GM23338 (cell line): ENCODE data around the gene LMLN. TPM values are rescaled to one million over a fixed set of nuclear protein-coding genes. Genes with fewer than 3 reads are reported as not detected.
"Not testable (repeated sequence)": the region's sequence is repeated elsewhere in the genome, so short reads cannot be mapped to it uniquely, and the experiment has no call there.

ENCODE experiments used
- ATAC-seq: fragments of 200-7000 bp; cut with Tn5 transposase; 3 replicates; pipeline ENCODE4 v1.9.1; 2020
- DNase-seq: peaks from one replicate; pipeline ENCODE4 v3.0.0-alpha.2; 2015; ENCODE audit warnings: low spot score
- H2AFZ ChIP-seq: fragments of 200-600 bp; sonication (generic); 2 replicates; pipeline ENCODE4 v1.8.0; 2016; ENCODE audit warnings: antibody characterized with exemption, mild to moderate bottlenecking, moderate library complexity
- H3F3A ChIP-seq: fragments of 200-600 bp; sonication (generic); replicated peaks from 2 replicates; pipeline ENCODE4 v1.8.0; 2017; ENCODE audit warnings: antibody characterized with exemption, mixed run types, low read depth
- H3K27ac ChIP-seq: fragments of 200-600 bp; sonication (generic); 2 replicates; pipeline ENCODE4 v1.6.1; 2016; ENCODE audit warnings: low read depth
- H3K27me3 ChIP-seq: fragments of 200-600 bp; sonication (generic); 2 replicates; pipeline ENCODE4 v1.8.0; 2016; ENCODE audit warnings: mild to moderate bottlenecking, mixed run types, moderate library complexity; ENCODE audit not compliant: insufficient read depth
- H3K36me3 ChIP-seq: fragments of 200-600 bp; sonication (generic); 2 replicates; pipeline ENCODE4 v1.8.0; 2016; ENCODE audit warnings: mild to moderate bottlenecking; ENCODE audit not compliant: insufficient read depth
- H3K4me1 ChIP-seq: fragments of 200-600 bp; sonication (generic); 2 replicates; pipeline ENCODE4 v1.8.0; 2016; ENCODE audit warnings: mild to moderate bottlenecking, moderate library complexity; ENCODE audit not compliant: insufficient read depth
- H3K4me2 ChIP-seq: fragments of 200-600 bp; sonication (generic); 2 replicates; pipeline ENCODE4 v1.7.1; 2017; ENCODE audit warnings: mixed run types
- H3K4me3 ChIP-seq: fragments of 200-600 bp; sonication (generic); 2 replicates; pipeline ENCODE4 v1.6.1; 2016; ENCODE audit warnings: mixed run types
- H3K79me2 ChIP-seq: fragments of 200-600 bp; sonication (generic); replicated peaks from 2 replicates; pipeline ENCODE4 v1.8.0; 2017; ENCODE audit warnings: mild to moderate bottlenecking; ENCODE audit not compliant: insufficient read depth
- H3K9me2 ChIP-seq: fragments of 200-600 bp; sonication (generic); 2 replicates; pipeline ENCODE4 v1.8.0; 2017; ENCODE audit not compliant: insufficient read depth
- H4K20me1 ChIP-seq: fragments of 200-600 bp; sonication (generic); replicated peaks from 2 replicates; pipeline ENCODE4 v1.8.0; 2017; ENCODE audit warnings: mild to moderate bottlenecking; ENCODE audit not compliant: insufficient read depth
- H3K27ac Mint-ChIP-seq: 2 replicates; pipeline ENCODE4 v1.8.0; 2020; ENCODE audit warnings: inconsistent platforms, mild to moderate bottlenecking, moderate library complexity, mixed read lengths
- H3K27me3 Mint-ChIP-seq: 3 replicates; pipeline ENCODE4 v1.8.0; 2022; ENCODE audit warnings: low read depth, mild to moderate bottlenecking, moderate library complexity, mixed read lengths, inconsistent platforms; ENCODE audit not compliant: insufficient read depth, poor library complexity
- H3K36me3 Mint-ChIP-seq: 3 replicates; pipeline ENCODE4 v1.8.0; 2021; ENCODE audit warnings: low read depth, mild to moderate bottlenecking, inconsistent platforms, moderate library complexity, mixed read lengths
- H3K4me1 Mint-ChIP-seq: 3 replicates; pipeline ENCODE4 v1.8.0; 2020; ENCODE audit warnings: mild to moderate bottlenecking, inconsistent platforms, mixed read lengths
- H3K4me3 Mint-ChIP-seq: 3 replicates; pipeline ENCODE4 v1.8.0; 2021; ENCODE audit warnings: moderate library complexity, mild to moderate bottlenecking, inconsistent platforms, mixed read lengths
- H3K9me3 Mint-ChIP-seq: 3 replicates; pipeline ENCODE4 v1.8.0; 2020; ENCODE audit warnings: moderate library complexity, mild to moderate bottlenecking, inconsistent platforms, mixed read lengths
- CREB1 ChIP-seq: fragments of 250-450 bp; sonication (Bioruptor Pico); IDR thresholded peaks from 2 replicates; pipeline ENCODE4 v1.5.0; 2020; ENCODE audit warnings: low read depth, mild to moderate bottlenecking, moderate library complexity
- EZH2 ChIP-seq: fragments of 200-600 bp; sonication (generic); IDR thresholded peaks from one replicate; pipeline ENCODE4 v1.8.0; 2017; ENCODE audit warnings: antibody characterized with exemption, mild to moderate bottlenecking, low read depth; ENCODE audit not compliant: unreplicated experiment
- JUNB ChIP-seq: IDR thresholded peaks from one replicate; pipeline ENCODE4 v1.6.1; 2016; ENCODE audit warnings: antibody characterized with exemption; ENCODE audit not compliant: unreplicated experiment
- STAT1 ChIP-seq: IDR thresholded peaks from one replicate; pipeline ENCODE4 v1.6.1; 2016; ENCODE audit warnings: antibody characterized with exemption; ENCODE audit not compliant: unreplicated experiment
- ZNF114 ChIP-seq: fragments of 250-450 bp; sonication (Bioruptor Pico); IDR thresholded peaks from 2 replicates; pipeline ENCODE4 v1.5.0; 2020; ENCODE audit warnings: mild to moderate bottlenecking, moderate library complexity
- polyA plus RNA-seq: library from polyadenylated mRNA; unstranded; fragments of >200 nt; fragmentation: Nextera tagmentation; extraction: Ambion mirVana; gene quantifications from 2 replicates; pipeline ENCODE4 v1.2.1, GENCODE V29; 2016
- total RNA-seq: library from RNA; depleted of rRNA; stranded (reverse); fragments of >200 nt; shearing (Covaris generic); gene quantifications from 2 replicates; pipeline ENCODE4 v1.2.3, GENCODE V29; 2014
- TF ChIP-seq, protein P1 (sequence below): fragments of 250-450 bp; sonication (Bioruptor Pico); IDR thresholded peaks from 2 replicates; pipeline ENCODE4 v1.5.0; 2020; ENCODE audit warnings: mild to moderate bottlenecking, moderate library complexity
- TF ChIP-seq, protein P2 (sequence below): IDR thresholded peaks from 2 replicates; pipeline ENCODE4 v1.6.1; 2016; ENCODE audit warnings: antibody characterized with exemption

LMLN gene
- total and polyA plus RNA-seq, 2 experiments from 2014 or later, result 2.3 to 4.3 TPM

DNA sequence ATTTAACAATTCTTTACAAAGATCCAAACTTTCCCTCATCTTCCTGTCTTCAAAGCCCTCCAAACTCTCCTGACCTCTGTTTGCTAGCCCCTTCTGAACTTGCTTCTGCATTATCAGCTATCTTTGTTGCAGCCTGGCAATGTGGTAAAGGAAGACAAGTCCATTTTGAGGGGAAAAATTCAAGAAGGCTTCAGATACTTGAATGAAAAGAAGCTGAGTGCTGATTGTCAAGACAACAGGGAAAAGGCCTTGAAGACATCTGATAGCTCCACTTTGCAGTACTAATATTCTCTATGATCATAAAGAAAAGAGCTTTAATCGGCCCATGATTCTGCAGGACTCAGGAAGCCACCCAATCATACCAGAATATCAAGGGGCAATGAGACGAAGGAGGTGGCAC is 91.8 kb downstream of the LMLN start (continued):
- TF ChIP-seq, protein P1, sequence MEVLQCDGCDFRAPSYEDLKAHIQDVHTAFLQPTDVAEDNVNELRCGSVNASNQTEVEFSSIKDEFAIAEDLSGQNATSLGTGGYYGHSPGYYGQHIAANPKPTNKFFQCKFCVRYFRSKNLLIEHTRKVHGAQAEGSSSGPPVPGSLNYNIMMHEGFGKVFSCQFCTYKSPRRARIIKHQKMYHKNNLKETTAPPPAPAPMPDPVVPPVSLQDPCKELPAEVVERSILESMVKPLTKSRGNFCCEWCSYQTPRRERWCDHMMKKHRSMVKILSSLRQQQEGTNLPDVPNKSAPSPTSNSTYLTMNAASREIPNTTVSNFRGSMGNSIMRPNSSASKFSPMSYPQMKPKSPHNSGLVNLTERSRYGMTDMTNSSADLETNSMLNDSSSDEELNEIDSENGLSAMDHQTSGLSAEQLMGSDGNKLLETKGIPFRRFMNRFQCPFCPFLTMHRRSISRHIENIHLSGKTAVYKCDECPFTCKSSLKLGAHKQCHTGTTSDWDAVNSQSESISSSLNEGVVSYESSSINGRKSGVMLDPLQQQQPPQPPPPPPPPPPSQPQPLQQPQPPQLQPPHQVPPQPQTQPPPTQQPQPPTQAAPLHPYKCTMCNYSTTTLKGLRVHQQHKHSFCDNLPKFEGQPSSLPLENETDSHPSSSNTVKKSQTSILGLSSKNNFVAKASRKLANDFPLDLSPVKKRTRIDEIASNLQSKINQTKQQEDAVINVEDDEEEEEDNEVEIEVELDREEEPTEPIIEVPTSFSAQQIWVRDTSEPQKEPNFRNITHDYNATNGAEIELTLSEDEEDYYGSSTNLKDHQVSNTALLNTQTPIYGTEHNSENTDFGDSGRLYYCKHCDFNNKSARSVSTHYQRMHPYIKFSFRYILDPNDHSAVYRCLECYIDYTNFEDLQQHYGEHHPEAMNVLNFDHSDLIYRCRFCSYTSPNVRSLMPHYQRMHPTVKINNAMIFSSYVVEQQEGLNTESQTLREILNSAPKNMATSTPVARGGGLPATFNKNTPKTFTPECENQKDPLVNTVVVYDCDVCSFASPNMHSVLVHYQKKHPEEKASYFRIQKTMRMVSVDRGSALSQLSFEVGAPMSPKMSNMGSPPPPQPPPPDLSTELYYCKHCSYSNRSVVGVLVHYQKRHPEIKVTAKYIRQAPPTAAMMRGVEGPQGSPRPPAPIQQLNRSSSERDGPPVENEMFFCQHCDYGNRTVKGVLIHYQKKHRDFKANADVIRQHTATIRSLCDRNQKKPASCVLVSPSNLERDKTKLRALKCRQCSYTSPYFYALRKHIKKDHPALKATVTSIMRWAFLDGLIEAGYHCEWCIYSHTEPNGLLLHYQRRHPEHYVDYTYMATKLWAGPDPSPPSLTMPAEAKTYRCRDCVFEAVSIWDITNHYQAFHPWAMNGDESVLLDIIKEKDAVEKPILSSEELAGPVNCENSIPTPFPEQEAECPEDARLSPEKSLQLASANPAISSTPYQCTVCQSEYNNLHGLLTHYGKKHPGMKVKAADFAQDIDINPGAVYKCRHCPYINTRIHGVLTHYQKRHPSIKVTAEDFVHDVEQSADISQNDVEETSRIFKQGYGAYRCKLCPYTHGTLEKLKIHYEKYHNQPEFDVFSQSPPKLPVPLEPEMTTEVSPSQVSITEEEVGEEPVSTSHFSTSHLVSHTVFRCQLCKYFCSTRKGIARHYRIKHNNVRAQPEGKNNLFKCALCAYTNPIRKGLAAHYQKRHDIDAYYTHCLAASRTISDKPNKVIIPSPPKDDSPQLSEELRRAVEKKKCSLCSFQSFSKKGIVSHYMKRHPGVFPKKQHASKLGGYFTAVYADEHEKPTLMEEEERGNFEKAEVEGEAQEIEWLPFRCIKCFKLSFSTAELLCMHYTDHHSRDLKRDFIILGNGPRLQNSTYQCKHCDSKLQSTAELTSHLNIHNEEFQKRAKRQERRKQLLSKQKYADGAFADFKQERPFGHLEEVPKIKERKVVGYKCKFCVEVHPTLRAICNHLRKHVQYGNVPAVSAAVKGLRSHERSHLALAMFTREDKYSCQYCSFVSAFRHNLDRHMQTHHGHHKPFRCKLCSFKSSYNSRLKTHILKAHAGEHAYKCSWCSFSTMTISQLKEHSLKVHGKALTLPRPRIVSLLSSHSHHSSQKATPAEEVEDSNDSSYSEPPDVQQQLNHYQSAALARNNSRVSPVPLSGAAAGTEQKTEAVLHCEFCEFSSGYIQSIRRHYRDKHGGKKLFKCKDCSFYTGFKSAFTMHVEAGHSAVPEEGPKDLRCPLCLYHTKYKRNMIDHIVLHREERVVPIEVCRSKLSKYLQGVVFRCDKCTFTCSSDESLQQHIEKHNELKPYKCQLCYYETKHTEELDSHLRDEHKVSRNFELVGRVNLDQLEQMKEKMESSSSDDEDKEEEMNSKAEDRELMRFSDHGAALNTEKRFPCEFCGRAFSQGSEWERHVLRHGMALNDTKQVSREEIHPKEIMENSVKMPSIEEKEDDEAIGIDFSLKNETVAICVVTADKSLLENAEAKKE (CRISPR knock-in tag), result no peak
- TF ChIP-seq JUNB (no peak), STAT1 (no peak), EZH2 (no peak), ZNF114 (CRISPR knock-in tag) (no peak), CREB1 (CRISPR knock-in tag) (no peak)
- TF ChIP-seq, protein P2, sequence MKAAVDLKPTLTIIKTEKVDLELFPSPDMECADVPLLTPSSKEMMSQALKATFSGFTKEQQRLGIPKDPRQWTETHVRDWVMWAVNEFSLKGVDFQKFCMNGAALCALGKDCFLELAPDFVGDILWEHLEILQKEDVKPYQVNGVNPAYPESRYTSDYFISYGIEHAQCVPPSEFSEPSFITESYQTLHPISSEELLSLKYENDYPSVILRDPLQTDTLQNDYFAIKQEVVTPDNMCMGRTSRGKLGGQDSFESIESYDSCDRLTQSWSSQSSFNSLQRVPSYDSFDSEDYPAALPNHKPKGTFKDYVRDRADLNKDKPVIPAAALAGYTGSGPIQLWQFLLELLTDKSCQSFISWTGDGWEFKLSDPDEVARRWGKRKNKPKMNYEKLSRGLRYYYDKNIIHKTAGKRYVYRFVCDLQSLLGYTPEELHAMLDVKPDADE, result no peak

DNA sequence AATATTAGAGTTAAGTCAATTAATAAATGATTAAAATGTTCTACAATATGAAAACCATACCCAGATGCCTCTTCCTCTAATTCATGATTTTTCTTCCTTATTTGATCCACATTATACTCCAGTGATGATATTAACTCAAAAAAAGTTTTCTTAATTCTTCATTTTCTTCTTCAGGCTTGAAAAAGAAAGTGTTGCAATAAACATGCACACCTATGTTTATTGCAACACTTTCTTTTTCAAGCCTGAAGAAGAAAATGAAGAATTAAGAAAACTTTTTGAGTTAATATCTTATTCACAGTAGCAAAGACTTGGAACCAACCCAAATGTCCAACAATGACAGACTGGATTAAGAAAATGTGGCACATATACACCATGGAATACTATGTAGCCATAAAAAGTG is 93.4 kb downstream of the LMLN start:
- H3K4me1 ChIP-seq, H3K79me2 ChIP-seq, H3K4me3 ChIP-seq, H3K27me3 Mint-ChIP-seq, H3K4me1 Mint-ChIP-seq, H3K9me2 ChIP-seq, H3K27ac Mint-ChIP-seq, H3K4me3 Mint-ChIP-seq, ATAC-seq, H3K4me2 ChIP-seq, H3K36me3 ChIP-seq, H3K27me3 ChIP-seq, H2AFZ ChIP-seq, H3K27ac ChIP-seq, H3F3A ChIP-seq, DNase-seq, H4K20me1 ChIP-seq: not testable (repeated sequence)
- Mint-ChIP-seq H3K9me3 (peaks cover 35% of the 10 kb centered on the region), H3K36me3 (peaks cover 14% of the 10 kb centered on the region)
